Activated effector memory CD4-positive, alpha-beta T cell treated with anti-CD3 and anti-CD28 coated beads, Interleukin-2, amount 50 U/mL, for 16 hours (primary cell): Measurements from ENCODE around the gene INPP4B.
"Not testable (repeated sequence)": the region's sequence is repeated elsewhere in the genome, so short reads cannot be mapped to it uniquely, and the experiment has no call there.

ENCODE experiments used
- DNase-seq: peaks from one replicate; pipeline ENCODE4 v3.0.0-alpha.2; 2020

Gene INPP4B

DNA sequence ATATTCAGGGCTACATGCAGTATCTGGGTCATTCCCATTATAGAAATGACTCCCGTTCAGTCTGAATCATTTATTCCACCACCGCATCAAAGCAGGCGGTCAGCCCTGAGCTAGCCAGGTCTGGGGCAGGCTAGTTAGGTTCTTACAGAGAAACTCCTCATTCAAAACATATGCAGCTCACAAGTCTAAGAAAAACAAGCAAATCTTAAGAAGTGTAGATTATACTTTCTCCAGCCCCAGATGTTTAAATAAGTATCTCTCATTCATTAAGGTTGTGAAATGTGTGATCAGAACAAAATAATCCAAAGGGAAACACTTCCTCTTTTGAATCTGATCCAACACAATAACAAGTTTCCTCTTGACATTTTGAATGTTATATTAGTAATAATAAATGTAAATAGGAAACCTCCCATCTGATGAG is 441.9 kb downstream of the INPP4B start:
- DNase-seq = peak; percentile 82

DNA sequence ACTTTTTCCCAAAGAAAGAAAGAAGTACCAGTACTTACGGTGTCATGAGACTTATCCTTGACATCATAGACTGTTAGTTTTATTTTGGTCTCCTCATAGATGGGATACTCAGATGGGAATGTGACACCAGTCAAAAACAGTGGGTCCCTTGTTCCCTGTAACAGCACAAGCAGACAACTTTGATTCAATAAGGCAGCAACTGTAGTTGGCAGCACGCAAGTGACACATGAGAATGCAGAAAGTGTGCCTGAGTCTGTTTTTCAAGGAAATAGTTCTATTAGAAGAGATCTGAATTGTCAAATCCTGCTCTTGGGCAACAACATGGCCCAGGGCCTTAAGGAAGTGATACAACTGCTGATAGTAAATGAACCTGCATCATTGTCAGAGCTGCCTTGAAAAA is 443.2 kb downstream of the INPP4B start:
- peak; percentile 67 for DNase-seq

- DNase-seq = no peak
These were observed 443.9 kb downstream of the INPP4B start for GRCh38 chr4:142402156-142402555.

- DNase-seq = not testable (repeated sequence)
These were observed 448.6 kb downstream of the INPP4B start for GRCh38 chr4:142397364-142397991.

DNA sequence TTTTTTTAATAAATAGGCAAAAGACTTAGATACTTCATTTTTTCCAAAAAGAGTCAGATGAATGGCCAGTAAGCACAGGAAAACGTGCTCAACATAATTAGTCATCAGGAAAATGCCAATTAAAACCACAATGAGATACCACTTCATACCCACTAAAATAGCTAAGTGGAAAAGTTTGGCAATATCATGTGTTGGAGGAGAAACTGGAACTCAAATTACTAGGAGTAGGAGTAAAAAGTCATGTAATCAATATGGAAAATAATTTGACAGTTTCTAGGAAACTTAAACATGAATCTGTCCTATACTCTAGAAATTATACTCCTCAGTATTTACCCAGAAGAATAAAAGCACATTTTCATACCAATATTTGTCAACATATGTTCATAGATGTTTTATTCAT is 449.8 kb downstream of the INPP4B start:
- no peak for DNase-seq

- DNase-seq = no peak
These were observed 453.0 kb downstream of the INPP4B start for GRCh38 chr4:142393127-142393526.

- no peak for DNase-seq
These were observed 459.2 kb downstream of the INPP4B start for GRCh38 chr4:142386856-142387255.

- DNase-seq = no peak
These were observed 459.7 kb downstream of the INPP4B start for GRCh38 chr4:142386449-142386848.

DNA sequence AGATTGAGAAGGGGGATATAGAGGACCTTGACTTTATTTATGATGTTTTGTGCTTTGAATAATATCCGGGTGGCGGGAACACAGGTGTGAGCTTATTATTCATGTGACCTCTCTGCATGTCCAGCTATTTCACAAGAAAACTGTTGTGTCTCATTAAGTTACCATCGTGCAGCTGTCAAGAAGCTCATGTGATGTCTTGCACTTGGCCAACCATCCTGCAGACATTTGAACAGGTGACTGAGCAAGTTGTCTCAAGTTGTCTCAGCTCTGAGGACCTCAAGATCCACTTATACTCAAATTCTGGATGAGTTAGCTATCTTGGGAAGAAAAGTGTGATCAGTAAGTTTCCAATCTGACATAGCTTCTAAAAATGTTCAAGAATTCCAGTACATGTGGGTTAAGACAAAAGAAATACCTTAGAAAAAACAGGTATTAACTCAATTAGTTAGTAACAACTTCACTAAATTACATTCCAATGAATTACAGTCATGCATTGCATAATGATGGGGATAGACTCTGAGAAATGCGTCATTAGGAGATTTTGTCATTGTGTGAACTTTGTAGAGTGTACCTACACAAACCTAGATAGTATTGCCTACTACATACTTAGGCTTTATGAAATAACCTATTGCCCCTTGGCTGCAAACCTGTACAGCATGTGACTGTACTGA is 462.2 kb downstream of the INPP4B start:
- DNase-seq = no peak

GRCh38 chr4:142383354-142383753 is 462.7 kb downstream of the INPP4B start:
- no peak for DNase-seq

DNA sequence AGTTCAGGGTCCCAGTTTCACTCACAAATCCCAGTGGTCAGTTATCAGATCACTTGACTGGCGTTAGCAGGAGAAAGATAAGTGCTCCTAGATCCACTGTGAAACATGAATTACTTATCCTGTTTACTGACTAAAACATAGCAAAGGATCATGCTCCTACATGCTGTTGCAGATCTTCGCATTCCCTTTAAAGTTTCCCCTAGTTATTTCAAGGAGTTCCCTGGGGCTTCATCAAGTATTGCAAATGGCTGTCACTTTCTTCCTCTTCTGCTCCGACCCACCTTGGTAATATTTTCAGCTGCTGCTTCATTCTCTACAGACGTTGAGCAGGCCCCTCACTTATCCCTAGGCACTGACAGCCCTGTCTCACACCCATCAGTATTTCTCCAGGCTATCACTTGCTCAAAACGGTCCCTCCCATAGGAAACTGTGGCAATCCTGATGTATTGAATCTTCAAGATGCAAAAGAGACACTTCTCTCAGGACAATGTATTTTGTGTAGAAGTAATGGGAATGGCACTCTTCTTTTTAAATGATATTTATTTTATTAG is 466.0 kb downstream of the INPP4B start:
- DNase-seq = no peak

- no peak for DNase-seq
These were observed 466.6 kb downstream of the INPP4B start for GRCh38 chr4:142379277-142380051.

GRCh38 chr4:142378179-142378578 is 467.9 kb downstream of the INPP4B start:
- DNase-seq = no peak

DNA sequence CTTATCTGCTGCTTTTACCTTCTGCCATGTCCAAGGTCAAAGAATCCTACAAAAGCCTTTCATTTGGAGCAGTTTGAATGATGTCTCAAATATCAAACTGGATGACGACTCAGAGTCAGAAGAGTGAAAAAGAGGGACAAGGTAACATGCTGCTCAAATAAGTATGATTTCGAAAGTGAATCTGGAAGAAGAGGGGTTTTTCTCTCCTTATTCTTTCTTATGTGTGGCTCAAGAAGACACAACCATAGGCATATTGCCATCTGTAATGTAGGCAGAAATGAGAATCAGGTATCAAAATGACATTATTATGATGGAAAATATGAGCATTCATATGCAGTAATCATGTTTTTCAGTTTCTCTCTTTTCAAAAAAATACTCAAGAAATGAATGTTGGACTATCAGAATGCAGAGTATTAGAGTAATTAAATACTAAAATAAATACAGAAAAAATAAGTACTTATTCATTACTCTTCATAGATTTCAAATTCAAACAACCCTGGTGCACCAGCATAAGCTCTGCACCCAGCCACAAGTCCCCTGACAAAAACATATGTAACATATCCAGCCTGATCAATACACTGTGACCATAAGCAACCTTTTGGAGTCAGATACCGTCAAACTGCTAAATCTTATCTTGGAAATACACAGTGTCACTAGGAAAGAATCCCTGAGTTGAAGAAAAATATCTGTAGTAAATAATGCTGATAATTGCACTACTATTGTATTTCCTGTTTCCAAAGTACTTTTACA is 468.6 kb downstream of the INPP4B start:
- DNase-seq = no peak

- no peak for DNase-seq
These were observed 469.9 kb downstream of the INPP4B start for GRCh38 chr4:142376204-142376603.

- DNase-seq = no peak
These were observed 472.5 kb downstream of the INPP4B start for GRCh38 chr4:142373610-142374009.

DNA sequence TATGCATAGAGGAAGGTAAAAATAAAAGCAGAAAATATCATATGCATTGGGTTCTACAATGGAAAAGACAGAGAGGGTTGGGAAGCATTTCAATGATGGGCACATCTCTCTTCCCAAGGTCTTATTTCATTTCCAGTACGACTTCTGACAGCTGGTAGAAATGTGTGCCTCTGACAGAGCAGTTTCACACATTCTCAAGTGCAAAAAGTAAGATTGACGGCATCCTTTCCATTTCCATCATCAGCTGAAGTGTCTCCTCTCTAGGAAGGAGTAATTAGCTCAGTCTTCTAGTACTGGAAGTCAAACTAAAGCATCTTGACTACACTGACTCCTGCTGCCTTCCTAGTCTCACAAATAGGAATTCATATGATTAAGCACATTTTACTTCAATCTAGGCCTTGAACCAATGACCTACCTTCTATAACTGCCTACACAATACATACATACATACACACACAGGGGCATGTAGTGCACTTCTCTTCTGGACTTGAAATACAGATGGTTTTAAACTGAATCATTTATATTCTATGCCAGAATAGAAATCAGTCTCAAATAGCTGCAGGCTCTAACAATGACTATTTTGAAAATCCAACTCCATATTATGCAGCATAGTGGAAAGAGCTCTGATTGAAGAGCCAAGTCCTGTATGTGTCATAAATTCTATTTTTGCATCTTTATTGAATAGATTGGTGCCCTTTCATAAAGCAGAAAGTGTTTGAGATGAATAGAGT is 473.4 kb downstream of the INPP4B start:
- no peak for DNase-seq

DNA sequence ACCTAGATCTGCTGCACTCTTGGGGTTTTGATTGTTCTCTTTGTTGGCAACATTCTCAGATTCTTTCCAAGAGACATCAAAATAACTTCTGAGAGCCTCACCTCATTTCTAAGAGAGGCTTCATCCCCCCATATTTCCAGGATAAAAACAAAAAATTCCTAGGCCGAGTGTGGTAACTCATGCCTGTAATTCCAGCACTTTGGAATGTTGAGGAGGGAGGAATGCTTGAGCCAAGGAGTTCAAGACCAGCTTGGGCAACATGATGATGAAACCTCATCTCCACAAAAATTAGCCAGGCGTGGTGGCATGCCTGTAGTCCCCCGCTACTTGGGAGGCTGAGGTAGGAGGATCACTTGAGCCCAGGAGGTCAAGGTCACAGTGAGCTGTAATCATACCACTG is 477.0 kb downstream of the INPP4B start:
- no peak for DNase-seq

DNA sequence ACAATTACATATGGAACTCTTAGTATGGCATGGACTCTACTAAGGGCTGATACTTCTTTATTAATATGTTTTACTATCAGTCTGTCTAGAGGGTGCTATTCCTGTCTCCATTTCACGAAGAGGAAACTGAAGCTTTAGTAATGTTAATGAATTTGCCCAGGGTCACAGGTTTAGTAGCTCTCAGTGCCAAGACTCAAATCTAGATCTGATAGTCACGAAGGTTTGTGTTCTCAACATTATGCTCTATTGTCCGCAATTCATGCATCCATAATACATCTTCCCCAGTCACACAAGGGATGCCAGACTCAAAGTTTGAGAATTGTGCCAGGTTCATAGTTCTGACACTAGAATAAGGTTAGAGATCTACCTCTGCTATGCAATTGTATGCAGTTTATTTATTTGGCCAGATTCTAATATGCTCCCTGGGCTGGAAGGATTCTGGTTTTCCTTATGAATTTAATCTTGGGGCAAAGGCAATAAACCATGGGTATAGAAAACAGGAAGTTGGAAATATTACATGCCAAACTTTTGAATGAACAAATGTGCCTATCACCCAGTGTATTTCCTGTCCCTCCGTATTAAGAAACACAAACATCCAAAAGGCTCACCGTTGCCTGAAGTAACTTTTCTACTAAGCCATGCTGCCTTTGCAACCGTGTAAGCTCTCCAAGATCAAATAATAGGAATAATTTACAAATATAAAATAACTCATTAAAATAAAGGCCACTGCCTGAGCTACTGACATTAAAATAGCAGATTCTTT is 478.5 kb downstream of the INPP4B start:
- DNase-seq = no peak

DNA sequence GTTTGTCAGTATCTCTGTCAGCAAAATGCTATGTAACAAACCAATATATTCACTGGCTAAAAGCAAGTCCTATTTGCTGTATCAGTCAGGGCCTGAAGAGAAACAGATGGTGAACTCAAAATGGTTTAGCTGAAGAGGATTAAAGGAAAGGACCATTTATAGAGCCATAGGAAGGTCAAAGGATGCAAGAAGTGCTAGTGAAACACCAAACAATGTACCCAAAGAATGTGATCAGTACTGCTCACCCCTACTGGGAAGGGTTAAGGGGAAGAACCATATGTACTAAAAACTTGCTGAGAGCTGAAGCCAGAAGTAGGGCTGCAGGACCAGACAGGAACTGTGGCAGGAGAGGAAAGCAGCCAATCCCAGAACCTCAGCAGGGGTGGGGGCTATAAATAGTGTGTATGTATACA is 479.3 kb downstream of the INPP4B start:
- no peak for DNase-seq

- no peak for DNase-seq
These were observed 480.7 kb downstream of the INPP4B start for GRCh38 chr4:142365391-142365790.
